B cell (primary cell): ENCODE data around the gene IKZF3. TPM values are rescaled to one million over a fixed set of nuclear protein-coding genes. Genes with fewer than 3 reads are reported as not detected.

Experiments
- ATAC-seq: fragments of 200-7000 bp; cut with Tn5 transposase; one replicate; pipeline ENCODE4 v1.10.0; 2021; ENCODE audit warnings: low read depth, mild to moderate bottlenecking, moderate number of reproducible peaks, moderate library complexity
- CTCF ChIA-PET: fragments of 350-600 bp; sonication (Branson Sonifier 250); formaldehyde crosslinking; loops from one replicate; lab custom pipeline; 2021; ENCODE audit warnings: antibody characterized with exemption, inconsistent platforms; lab: Charles Lee
- POLR2A ChIA-PET: fragments of 350-600 bp; sonication (Branson Sonifier 250); formaldehyde crosslinking; loops from one replicate; lab custom pipeline; 2021; ENCODE audit warnings: antibody characterized with exemption; lab: Charles Lee
- DNase-seq: peaks from one replicate; pipeline ENCODE4 v3.0.0; 2013
- H2AFZ ChIP-seq: 2 replicates; pipeline ENCODE4 v1.6.1; 2012; ENCODE audit warnings: mild to moderate bottlenecking, low read depth, low read length; ENCODE audit not compliant: insufficient read depth, poor library complexity, severe bottlenecking
- H3K27ac ChIP-seq, 2 donors: 1 replicate in 1 of 2; 2 replicates in 1 of 2; pipeline ENCODE4 v1.5.1; 2012 to 2013; ENCODE audit warnings: low read length in 2 of 2, mild to moderate bottlenecking in 2 of 2, moderate library complexity in 1 of 2
- H3K27me3 ChIP-seq, 4 experiments: fragments of 200-600 bp in 1 of 4; sonication (generic) in 1 of 4; replicated peaks in 1 of 4; 1 replicate in 2 of 4; 2 replicates in 2 of 4; pipeline versions ENCODE4 v1.6.1 to v1.7.0; 2013 to 2016; ENCODE audit warnings: low read length in 3 of 4, mild to moderate bottlenecking in 2 of 4, mixed read lengths in 1 of 4, moderate library complexity in 1 of 4; ENCODE audit not compliant: insufficient read depth in 4 of 4, control insufficient read depth in 3 of 4; ENCODE audit errors: control extremely low read depth in 1 of 4
- H3K36me3 ChIP-seq, 2 experiments: replicated peaks in 1 of 2; 1 replicate in 1 of 2; 2 replicates in 1 of 2; pipeline versions ENCODE4 v1.6.1 to v1.7.1; 2013; ENCODE audit warnings: low read length in 1 of 2; ENCODE audit not compliant: insufficient read depth in 2 of 2, control insufficient read depth in 1 of 2; ENCODE audit errors: control extremely low read depth in 1 of 2, extremely low read depth in 1 of 2
- H3K4me1 ChIP-seq, 2 donors: fragments of 200-600 bp in 1 of 2; sonication (generic) in 1 of 2; 1 replicate in 1 of 2; 2 replicates in 1 of 2; pipeline versions ENCODE4 v1.5.1 to v1.6.1; 2013 to 2017; ENCODE audit warnings: low read length in 2 of 2; ENCODE audit not compliant: control insufficient read depth in 2 of 2, insufficient read depth in 2 of 2
- H3K4me2 ChIP-seq: replicated peaks from 2 replicates; pipeline ENCODE3; 2012; ENCODE audit warnings: mild to moderate bottlenecking, low read depth, low read length; ENCODE audit not compliant: poor library complexity, severe bottlenecking
- H3K4me3 ChIP-seq, 5 experiments: fragments of 200-600 bp in 1 of 5; sonication (generic) in 1 of 5; 1 replicate in 3 of 5; 2 replicates in 2 of 5; pipeline versions ENCODE4 v1.5.1 to v1.7.0; 2011 to 2016; ENCODE audit warnings: low read length in 4 of 5, mild to moderate bottlenecking in 4 of 5, low read depth in 2 of 5, control low read depth in 1 of 5, moderate library complexity in 1 of 5; ENCODE audit not compliant: insufficient read depth in 1 of 5; ENCODE audit errors: control extremely low read depth in 1 of 5, extremely low read depth in 1 of 5
- H3K79me2 ChIP-seq: fragments of 200-600 bp; sonication (generic); one replicate; pipeline ENCODE4 v1.6.0; 2016; ENCODE audit warnings: low read length; ENCODE audit not compliant: control insufficient read depth, insufficient read depth
- H3K9ac ChIP-seq: fragments of 200-600 bp; sonication (generic); 2 replicates; pipeline ENCODE4 v1.6.1; 2017; ENCODE audit warnings: mild to moderate bottlenecking, low read length, moderate library complexity
- H3K9me3 ChIP-seq, 3 donors: one replicate each; pipeline versions ENCODE4 v1.6.1 to v1.7.1; 2013; ENCODE audit warnings: low read length in 2 of 3; ENCODE audit not compliant: control insufficient read depth in 2 of 3, insufficient read depth in 1 of 3; ENCODE audit errors: control extremely low read depth in 1 of 3
- H4K20me1 ChIP-seq: 2 replicates; pipeline ENCODE4 v1.6.0; 2012; ENCODE audit warnings: mild to moderate bottlenecking, low read length; ENCODE audit not compliant: insufficient read depth, control insufficient read depth, poor library complexity, severe bottlenecking
- H3K27ac Mint-ChIP-seq: one replicate; pipeline ENCODE4 v1.8.0; 2021; ENCODE audit warnings: mixed read lengths
- H3K27me3 Mint-ChIP-seq: one replicate; pipeline ENCODE4 v1.8.0; 2021; ENCODE audit warnings: mixed read lengths
- H3K4me1 Mint-ChIP-seq: one replicate; pipeline ENCODE4 v1.8.0; 2021; ENCODE audit warnings: mixed read lengths
- H3K4me3 Mint-ChIP-seq: one replicate; pipeline ENCODE4 v1.8.0; 2021; ENCODE audit warnings: mixed read lengths
- H3K9me3 Mint-ChIP-seq: one replicate; pipeline ENCODE4 v1.8.0; 2022; ENCODE audit warnings: mixed read lengths; ENCODE audit not compliant: insufficient read depth
- CTCF ChIP-seq: fragments of 200-600 bp; IDR thresholded peaks from one replicate; pipeline ENCODE4 v1.8.0; 2022; ENCODE audit warnings: antibody characterized with exemption, mild to moderate bottlenecking
- EZH2 ChIP-seq: IDR thresholded peaks from 2 replicates; pipeline ENCODE4 v1.6.1; 2012; ENCODE audit warnings: borderline replicate concordance, low read depth, mild to moderate bottlenecking, moderate library complexity, low read length; ENCODE audit not compliant: insufficient read depth, poor library complexity, severe bottlenecking
- WGBS: methylation state at CpG from one replicate; pipeline ENCODE4 v1.1.5; 2013; ENCODE audit warnings: missing lambda C conversion rate; ENCODE audit not compliant: insufficient coverage; 5-methylcytosine and 5-hydroxymethylcytosine counted together
- intact Hi-C: fragments of 100-400 bp; cut with micrococcal nuclease; formaldehyde crosslinking; loops from one replicate; pipeline ENCODE4 v1.10.0; 2022
- polyA plus RNA-seq: library from polyadenylated mRNA; depleted of rRNA; stranded (reverse); fragments of >200 nt; gene quantifications from 2 replicates; pipeline ENCODE4 v1.2.3, GENCODE V29; 2012
- total RNA-seq, 2 donors: library from RNA; stranded (reverse); fragments of 120-200 nt in 1 of 2; gene quantifications; 1 replicate in 1 of 2; 2 replicates in 1 of 2; pipeline versions ENCODE4 v1.2.3 to v1.2.4, GENCODE V29; 2013 to 2022

Gene IKZF3
- total and polyA plus RNA-seq, 2 donors (not counting 1 experiment from before 2014, with no cell fraction given), result 63.0 to 178 TPM

- peak overlapping the region; percentile 29 for H3K4me2 ChIP-seq
- no peaks in the 10 kb centered on the region for H3K27me3 ChIP-seq
- H3K27me3 Mint-ChIP-seq, result peaks cover 5% of the 10 kb centered on the region
- H3K4me3 Mint-ChIP-seq, result peak overlapping the region; percentile 1
- POLR2A ChIA-PET, result no interaction called here
- TF ChIP-seq EZH2 (no peak), CTCF (no peak)
- H3K4me1 Mint-ChIP-seq, result peaks cover 13% of the 10 kb centered on the region
- H3K4me3 ChIP-seq, result no peak overlapping the region
- H2AFZ ChIP-seq, result peak overlapping the region; percentile 24
- H3K27ac ChIP-seq, result peak overlapping the region; percentile 12 to 38
- H4K20me1 ChIP-seq, result no peaks in the 10 kb centered on the region
- peak overlapping the region; percentile 20 for H3K9ac ChIP-seq
- H3K9me3 ChIP-seq, result no peaks in the 10 kb centered on the region
- DNase-seq (no peak), ATAC-seq (no peak)
- no peaks in the 10 kb centered on the region for H3K36me3 ChIP-seq
- intact Hi-C loops, result no loop called here
- CTCF ChIA-PET, result interaction anchor here (0.7 to 1.6 kb wide), 3 partner anchors 22 to 63 kb away, joined by 3 to 5 read pairs (median 4); no protein-coding TSS in a partner anchor
- H3K27ac Mint-ChIP-seq, result peak overlapping the region; percentile 8
- no CpG with 5 or more reads among the region's 3 CpGs for WGBS
- no peaks in the 10 kb centered on the region for H3K9me3 Mint-ChIP-seq
- H3K79me2 ChIP-seq, result peaks cover 4% of the 10 kb centered on the region
- H3K4me1 ChIP-seq, result peaks cover 13 to 21% of the 10 kb centered on the region in 2 donors
Measured at GRCh38 chr17:39894681-39895376, 30.7 kb upstream of the IKZF3 start.

DNA sequence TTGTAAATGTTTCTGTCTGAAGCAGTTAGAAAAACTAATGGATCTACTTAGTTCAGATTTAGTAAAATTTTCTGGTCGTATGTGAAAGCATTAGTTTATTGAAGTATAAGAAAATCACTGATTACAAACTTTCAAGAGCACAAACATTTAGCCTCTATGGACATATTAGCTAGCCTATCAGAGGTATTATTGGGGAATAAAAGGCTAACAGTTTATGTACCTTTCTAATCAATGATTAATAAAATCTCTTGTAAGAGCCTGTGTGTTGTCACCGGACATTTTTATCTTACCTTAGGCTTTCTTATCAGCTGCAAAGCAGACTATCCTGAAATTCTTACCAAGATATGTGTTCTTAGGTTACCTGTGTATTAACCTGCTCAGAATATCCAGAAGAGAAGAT lies 25.1 kb upstream of the IKZF3 start:
- Histone ChIP-seq H3K27ac (no peak overlapping the region), H4K20me1 (no peaks in the 10 kb centered on the region), H3K4me2 (no peak overlapping the region), H2AFZ (no peak overlapping the region), H3K4me1 (peaks cover 4 to 12% of the 10 kb centered on the region in 2 donors), H3K79me2 (peaks cover 4% of the 10 kb centered on the region), H3K9ac (no peak overlapping the region), H3K36me3 (no peaks in the 10 kb centered on the region), H3K9me3 (no peaks in the 10 kb centered on the region), H3K4me3 (no peak overlapping the region), H3K27me3 (no peaks in the 10 kb centered on the region)
- no peak overlapping the region for H3K27ac Mint-ChIP-seq
- TF ChIP-seq CTCF, result no peak
- TF ChIP-seq EZH2, result no peak
- no peak for DNase-seq
- peaks cover 5% of the 10 kb centered on the region for H3K27me3 Mint-ChIP-seq
- POLR2A ChIA-PET, result interaction anchor here (1.1 kb wide), 1 partner anchor 92 kb away, joined by 3 read pairs; no protein-coding TSS in a partner anchor
- H3K4me1 Mint-ChIP-seq, result peaks cover 8% of the 10 kb centered on the region
- H3K4me3 Mint-ChIP-seq, result no peak overlapping the region
- H3K9me3 Mint-ChIP-seq, result no peaks in the 10 kb centered on the region
- WGBS, result no CpG with 5 or more reads among the region's 2 CpGs
- no peak for ATAC-seq
- CTCF ChIA-PET, result interaction anchor here (1.7 kb wide), 1 partner anchor 16 kb away, joined by 4 read pairs; no protein-coding TSS in a partner anchor
- intact Hi-C loops, result no loop called here
